GM21723 (cell line): ENCODE data around the gene ZNF260.
A peak's percentile ranks its signal among the peaks of the same experiment; 100 is the strongest.
"Not testable (repeated sequence)": the region's sequence is repeated elsewhere in the genome, so short reads cannot be mapped to it uniquely, and the experiment has no call there.

Source experiments
- ATAC-seq: cut with Tn5 transposase; IDR thresholded peaks from one replicate; pipeline ENCODE4 v1.9.1; 2021; ENCODE audit warnings: mild to moderate bottlenecking, moderate library complexity; ENCODE audit not compliant: unreplicated experiment

The ZNF260 gene

DNA sequence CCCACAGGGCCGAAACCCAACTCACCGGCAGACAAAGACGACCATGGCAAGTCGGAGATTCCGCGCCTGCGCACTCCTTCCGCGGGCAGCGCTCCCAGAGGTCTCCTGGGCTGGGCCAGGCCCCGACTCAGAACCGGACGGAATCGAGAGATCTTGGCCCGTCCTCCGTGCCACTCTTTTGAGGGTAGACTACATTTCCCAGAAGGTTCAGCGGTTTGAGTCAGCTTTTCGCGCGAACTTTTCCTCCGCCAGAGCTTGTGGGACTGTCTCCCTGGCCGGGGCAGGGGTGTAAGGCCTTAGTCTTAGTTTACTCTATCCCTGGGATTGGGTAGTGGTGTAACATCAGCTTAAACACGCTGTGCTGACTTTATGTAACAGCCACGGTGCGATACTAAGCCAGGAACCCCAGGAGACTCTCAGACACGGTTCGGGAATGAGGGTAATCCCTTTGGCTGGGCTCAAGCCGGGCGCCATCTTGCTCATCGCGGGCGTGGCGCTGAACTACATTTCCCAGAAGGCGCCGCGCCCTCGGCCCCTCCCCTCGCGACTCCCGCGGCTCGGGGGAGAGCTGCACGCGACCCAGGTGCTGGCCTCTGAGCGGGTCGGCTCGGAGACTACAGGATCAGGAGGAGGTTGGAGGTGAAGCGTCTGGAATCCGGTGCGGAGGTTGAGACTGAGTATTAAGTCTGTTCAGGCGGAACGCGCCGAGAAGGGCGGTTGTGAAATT, at the start of gene ZNF260:
Gene ZNF260 (minus strand): TSS at position 78 of the 727 bp plus-strand sequence. CDS start 13,033 bp downstream, outside the sequence.
- ATAC-seq = peak; percentile 87

GRCh38 chr19:36577271-36577996, 49.4 kb upstream of the ZNF260 start:
- no peak for ATAC-seq

GRCh38 chr19:36574741-36575140, 46.7 kb upstream of the ZNF260 start:
- no peak for ATAC-seq

GRCh38 chr19:36573895-36574720, 46.0 kb upstream of the ZNF260 start:
- no peak for ATAC-seq

- peak; percentile 94 for ATAC-seq
Measured at GRCh38 chr19:36573020-36573894, 45.2 kb upstream of the ZNF260 start, which contains the start of gene ZNF529. Gene ZNF529, minus strand, starts transcription at chr19:36573292. Its CDS starts 946 bp downstream, at chr19:36572346.

DNA sequence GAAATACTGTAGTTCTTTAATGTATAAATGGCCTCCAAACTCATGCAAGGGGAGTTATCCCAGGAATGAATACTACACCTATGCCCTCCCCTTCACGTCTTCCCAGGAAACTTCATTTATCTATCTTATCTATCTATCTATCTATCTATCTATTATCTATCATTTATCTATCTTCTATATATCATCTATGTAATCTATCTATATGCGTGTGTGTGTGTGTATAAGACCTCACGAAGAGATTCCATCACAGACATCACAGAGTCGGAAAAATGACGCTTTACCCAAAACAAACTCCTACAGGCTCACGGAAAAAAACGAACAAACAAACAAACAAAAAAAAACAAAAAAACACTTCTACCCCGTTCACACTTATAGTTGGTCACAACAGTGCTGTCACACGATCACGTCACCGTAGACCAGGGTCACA, 44.5 kb upstream of the ZNF260 start:
- ATAC-seq = no peak

- ATAC-seq = no peak
Measured at GRCh38 chr19:36564391-36564790, 36.3 kb upstream of the ZNF260 start.

DNA sequence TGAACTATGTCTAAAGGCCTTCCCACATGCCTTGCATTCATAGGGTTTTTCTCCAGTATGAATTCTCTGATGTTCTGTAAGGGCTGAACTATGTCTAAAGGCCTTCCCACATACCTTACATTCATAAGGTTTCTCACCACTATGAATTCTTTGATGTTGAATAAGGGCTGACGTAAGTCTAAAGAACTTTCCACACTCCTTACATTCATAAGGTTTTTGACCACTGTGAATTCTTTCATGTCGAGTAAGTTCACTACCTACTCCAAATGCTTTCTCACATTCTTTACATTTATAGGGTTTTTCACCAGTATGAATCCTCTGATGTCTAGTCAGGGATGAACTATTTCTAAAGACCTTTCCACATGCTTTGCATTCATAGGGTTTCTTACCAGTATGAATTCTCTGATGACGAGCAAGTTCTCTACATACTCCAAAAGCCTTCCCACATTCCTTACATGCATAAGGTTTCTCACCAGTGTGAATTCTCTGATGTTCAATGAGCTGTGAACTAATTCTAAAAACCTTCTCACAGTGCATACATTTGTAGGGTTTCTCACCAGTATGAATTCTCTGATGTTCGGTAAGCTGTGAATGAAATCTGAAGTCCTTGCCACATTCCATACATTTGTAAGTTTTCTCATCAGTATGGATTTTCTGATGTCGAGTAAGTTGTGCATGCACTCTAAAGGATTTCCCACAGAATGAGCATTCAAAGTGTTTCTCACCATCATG, 19.1 kb upstream of the ZNF260 start:
- no peak for ATAC-seq

- peak; percentile 23 for ATAC-seq
Measured at GRCh38 chr19:36528921-36529518, 949 bp upstream of the ZNF260 start.

GRCh38 chr19:36527873-36528193, 238 bp downstream of the ZNF260 start:
- ATAC-seq = peak; percentile 8

DNA sequence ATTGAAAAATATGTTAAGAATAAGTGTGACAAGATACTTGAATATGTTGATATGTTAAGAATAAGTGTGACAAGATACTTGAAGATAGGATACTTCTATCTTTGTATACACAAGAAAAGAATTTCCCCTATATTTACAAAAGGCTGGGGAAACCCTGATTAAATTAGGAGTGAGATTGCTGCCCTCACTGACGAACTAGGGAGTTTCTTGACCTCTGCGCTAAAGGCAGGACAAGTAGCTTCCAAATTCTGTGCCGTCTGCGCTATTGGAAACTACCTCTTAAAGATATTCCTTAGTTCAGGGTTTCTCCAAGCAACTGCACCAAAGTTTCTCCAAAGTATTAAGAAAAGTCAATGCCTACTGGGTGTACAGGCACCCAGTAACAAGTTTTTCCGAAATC, 730 bp downstream of the ZNF260 start:
- no peak for ATAC-seq

DNA sequence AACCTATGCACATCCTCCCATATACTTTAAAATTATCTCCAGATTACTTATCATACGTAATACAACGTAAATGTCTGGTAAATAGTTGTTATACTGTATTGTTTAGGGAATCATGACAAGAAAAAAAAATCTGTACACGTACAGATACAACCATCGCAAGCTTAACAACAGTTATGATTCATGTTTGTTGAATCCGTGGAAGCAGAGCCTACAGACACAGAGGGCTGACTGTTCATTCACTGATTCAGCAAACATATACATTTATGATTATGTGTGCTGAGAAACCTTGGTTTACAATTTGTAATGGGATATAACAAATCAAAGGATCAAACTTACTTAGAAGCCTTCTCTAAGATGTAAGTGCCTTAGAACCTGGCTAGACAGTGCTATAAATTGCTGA, 1.5 kb downstream of the ZNF260 start:
- ATAC-seq = no peak

DNA sequence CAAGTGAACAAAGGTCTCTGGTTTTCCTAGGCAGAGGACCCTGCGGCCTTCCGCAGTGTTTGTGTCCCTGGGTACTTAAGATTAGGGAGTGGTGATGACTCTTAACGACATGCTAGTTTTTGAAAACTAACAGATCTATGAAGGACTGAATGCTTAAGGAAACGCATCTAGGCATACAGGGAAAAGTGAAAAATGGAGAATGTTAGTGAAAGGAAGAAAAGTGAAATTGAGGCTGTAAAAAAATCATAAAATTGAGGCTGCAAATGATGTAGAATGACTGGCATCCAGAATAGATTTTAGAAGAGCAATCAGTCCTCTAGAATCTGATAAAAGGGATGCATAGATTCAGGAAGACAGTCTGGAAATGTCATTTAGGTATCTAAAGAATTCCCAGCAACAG, 3.5 kb downstream of the ZNF260 start:
- no peak for ATAC-seq

DNA sequence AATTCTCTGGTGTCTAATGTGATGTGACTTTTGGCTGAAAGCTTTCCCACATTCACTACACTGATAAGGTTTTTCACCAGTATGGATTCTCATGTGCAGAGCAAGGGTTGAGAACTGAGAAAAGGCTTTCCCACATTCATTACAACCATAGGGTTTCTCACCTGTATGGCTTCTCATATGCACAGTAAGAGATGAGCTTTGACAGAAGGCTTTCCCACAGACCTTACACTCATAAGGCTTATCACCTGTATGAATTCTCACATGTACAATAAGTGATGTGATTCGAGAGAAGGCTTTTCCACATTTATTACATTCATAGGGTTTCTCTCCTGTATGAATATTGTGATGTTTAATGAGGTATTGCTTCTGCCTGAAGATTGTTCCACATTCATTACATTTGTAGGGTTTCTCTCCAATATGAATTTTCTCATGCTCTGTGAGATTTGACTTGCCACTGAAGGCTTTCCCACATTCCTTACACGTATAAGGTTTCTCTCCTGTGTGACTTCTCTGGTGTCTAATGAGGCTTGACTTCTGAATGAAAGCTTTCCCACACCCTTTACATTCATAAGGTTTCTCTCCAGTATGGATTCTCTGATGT, 14.0 kb downstream of the ZNF260 start:
- no peak for ATAC-seq

DNA sequence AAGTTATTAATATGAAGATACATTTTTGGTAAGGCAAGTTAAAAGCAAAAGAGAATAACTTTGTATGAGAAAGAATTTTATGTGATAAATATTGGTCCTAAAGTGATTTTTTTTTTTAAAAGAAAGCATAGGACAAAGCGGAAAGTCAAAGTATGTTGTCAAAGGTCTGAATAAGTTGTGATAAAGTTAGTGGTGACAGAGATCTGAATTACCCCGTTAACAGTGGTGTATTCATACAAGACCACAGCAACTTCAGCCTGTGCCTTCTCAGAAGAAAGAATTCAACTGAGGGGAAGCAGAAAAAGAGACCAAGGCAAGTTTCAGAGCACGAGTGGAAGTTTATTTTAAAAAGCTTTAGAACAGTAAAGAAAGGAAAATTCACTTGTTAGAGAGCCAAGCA, 19.7 kb downstream of the ZNF260 start:
- no peak for ATAC-seq

- no peak for ATAC-seq
Measured at GRCh38 chr19:36501973-36502372, 26.1 kb downstream of the ZNF260 start.

DNA sequence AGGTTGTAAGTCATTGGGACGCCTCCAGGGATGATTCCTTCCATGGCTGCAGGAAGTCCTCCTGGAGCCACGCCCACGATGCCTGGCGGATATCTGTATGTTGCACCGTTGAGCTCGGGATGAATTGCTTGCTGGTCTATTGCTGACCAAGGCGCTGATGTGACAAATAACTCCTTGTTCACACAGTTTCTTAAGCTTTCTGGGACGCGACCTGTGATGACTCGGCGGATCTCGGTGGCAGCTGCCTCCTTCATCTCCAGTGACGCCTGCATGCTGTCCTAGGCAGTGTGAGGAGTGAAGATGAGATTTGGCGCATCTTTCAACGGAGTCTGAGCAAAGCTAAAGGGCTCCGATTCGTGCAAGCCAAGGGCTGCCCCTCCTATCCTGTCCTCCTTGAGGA, 31.1 kb downstream of the ZNF260 start:
- ATAC-seq = no peak

GRCh38 chr19:36492689-36493453, 35.2 kb downstream of the ZNF260 start:
- ATAC-seq = not testable (repeated sequence)
